ENCODE measurements around the gene GLCCI1.
"Not testable (repeated sequence)": the region's sequence is repeated elsewhere in the genome, so short reads cannot be mapped to it uniquely, and the experiment has no call there.

Gene GLCCI1

DNA sequence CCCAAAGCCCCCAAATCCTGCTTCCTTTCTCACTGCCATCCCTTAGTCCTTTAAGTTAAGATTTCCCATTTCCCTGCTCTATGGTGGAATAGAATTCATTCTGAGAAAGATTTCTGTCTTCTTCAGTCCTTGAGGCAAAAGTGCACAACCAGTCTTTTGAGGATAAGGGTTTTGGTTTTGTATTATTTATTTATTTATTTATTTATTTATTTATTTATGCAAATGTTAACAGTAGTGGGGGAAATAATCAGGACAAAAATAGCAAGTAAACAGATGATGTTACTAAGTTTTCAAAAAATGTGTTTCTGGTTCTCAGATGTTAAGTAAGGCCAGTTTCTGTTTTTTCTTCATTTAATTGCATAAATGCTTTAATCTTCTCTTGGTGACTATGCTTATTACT, 84.2 kb downstream of the GLCCI1 start:
- DNase-seq, result no peak

- DNase-seq, result no peak
These were observed 87.8 kb downstream of the GLCCI1 start for GRCh38 chr7:8056439-8056838.

DNA sequence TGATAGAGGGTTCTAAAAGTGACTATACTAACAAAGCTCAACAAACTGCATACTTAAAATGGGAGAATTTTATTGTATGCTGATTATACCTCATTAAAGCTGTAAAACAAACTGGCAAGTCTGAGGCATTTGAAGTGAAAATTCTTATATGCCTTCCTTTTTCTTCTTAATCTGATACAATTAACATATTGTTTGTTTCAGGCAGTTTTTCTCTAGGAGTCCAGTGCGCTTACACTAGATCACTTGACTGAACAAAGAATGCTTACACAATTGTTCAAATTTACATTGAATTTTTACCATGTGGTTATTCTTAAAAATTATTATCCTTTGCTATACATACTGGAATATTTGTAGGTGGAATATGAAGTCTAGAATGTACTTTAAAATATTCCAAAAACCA, 89.0 kb downstream of the GLCCI1 start:
- no peak for DNase-seq

DNA sequence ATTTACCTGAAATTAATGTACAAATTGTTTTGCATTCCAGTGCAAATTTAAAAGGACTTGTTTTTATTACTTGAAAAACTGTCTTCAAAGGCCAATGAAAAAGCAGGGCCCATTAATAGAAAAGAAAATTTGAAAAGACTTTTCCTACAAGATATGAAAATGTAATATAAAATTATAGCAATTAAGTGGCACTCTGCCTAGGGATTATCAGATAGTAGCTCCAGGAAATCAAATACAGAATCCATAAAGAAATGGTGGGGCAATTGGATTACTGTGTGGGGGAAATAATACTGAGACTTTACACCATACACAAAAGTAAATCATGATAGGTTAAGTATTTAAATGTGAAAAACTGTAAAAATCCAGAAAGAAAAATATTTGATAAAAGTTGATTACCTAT, 89.7 kb downstream of the GLCCI1 start:
- DNase-seq, result no peak

DNA sequence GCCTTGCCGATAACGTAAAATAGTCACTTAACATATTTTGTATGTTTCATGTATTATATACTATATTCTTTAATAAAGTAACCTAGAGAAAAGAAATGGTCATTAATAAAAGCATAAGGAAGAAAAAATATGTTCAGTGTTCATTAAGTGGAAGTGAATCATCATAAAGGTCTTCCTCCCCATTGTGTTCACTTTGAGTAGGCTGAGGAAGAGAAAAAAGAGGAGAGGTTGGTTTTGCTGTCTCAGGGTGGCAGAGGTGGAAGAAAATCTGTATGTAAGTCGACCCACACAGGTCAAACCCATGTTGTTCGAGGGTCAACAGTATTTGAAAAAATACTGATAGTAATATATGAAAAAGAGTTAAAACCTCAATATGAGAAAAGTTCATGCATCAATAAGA, 90.3 kb downstream of the GLCCI1 start:
- no peak for DNase-seq

DNA sequence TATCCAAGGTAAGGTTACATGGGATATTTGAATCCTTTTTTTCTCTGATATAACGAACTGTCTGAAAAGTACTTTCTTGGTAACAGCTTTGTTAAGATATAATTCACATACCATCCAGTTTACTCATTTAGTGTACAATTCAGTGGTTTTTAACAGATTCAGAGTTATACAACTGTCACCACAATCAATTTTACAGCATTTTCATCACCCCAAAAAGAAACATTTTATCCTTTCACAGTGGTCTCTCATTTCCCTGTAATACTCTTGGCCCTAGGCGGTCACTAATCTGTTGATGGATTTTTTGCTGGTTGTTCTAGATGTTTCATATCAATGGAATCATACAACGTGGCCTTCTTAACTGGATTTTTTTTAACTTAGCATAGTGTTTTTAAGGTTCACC, 91.6 kb downstream of the GLCCI1 start:
- DNase-seq, result no peak

DNA sequence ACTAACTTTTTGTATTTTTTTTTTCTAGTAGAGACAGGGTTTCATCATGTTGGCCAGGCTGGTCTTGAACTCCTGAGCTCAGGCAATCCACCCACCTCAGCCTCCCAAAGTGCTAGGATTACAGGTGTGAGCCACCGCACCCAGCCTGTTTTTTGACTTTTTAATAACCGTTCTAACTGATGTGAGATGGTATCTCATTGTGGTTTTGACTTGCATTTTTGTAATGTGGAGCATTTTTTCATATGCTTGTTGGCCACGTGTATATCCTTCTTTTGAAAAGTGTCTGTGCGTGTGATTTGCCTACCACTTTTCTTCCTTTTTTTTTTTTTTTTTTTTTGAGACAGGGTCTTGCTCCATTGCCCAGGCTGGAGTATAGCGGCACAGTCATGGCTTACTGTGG, 94.7 kb downstream of the GLCCI1 start:
- DNase-seq, result not testable (repeated sequence)

GRCh38 chr7:8063706-8064297, 95.2 kb downstream of the GLCCI1 start:
- peak; percentile 19 for DNase-seq

DNA sequence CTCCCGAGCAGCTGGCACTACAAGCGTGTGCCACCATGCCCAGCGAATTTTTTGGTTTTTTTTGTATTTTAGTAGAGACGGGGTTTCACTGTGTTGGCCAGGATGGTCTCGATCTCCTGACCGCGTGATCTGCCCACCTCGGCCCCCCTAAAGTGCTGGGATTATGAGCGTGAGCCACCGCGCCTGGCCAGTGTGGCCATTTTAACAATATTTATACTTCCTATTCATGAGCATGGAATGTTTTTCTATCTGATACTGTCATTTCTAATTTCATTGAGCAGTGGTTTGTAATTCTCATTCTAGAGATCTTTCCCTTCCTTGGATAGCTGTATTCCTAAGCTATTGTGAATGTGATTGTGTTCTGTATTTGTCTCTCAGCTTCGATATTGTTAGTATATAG, 96.2 kb downstream of the GLCCI1 start:
- no peak for DNase-seq

GRCh38 chr7:8065356-8065813, 96.8 kb downstream of the GLCCI1 start:
- DNase-seq, result no peak

DNA sequence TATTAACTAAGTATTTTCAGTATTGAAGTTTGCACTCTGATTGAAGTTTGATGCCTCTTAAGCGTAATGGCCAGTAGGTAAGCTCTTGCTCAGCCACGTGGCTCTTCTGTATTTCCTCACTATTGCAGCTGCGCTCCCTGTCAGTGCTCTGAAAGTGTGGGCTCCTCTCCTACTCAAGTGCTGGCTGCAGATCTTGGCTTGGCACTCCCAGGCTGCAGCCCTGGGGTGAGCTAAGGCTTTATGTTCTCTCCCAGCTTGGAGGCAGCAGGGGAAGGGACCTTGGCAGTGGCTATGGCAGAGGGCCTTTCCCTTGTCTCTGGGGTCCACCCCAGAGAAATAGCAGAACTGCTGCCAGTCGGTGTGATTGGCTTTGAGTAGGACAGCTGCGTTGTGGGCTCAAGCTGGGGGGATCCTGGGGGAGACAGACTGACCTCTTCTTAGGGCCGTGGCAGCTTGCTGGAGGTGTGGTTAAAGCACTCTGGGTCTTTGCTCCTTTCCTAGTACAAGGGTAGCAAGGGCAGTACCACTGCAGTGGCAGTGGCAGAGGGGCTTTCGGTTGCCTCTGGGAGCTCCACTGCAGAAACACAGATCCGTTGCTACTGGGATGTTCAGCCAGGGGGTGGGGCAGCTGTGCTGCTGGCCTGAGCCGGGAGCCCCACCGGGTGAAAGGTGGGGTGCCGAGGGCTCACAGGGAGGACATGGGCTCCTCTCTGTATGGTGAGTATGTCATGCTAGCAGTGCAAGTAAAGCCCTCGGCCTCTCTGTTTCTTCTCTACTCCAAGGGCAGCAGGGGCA, 100.5 kb downstream of the GLCCI1 start:
- no peak for DNase-seq

DNA sequence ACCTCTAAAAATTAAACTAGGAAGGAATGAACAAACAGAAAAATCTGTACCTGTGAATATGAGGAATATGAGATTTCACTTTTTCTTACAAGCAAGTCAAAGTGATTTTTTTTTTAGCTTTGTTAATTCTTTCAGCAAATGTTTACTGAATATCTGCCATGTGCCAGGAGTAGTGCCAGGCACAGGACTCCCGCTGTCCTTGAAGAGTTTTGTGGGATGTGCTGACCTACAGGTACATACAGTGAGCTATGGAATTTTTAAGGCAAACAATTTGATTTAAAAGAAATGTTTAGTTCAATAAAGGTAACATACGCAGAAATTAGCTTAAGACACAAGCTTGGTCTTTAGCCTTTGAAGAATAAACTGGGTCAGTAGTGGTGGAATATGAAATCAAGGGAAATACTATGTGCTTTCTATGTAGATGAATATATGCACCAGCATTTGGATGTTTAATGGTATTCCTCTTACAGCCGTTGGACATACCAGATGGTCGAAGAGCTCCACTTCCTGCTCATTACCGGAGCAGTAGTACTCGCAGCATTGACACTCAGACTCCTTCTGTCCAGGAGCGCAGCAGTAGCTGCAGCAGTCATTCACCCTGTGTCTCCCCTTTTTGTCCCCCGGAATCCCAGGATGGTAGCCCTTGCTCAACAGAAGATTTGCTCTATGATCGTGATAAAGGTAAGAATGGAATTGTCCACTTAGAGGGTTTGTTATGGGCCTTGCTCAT, 102.0 kb downstream of the GLCCI1 start:
- DNase-seq, result no peak

DNA sequence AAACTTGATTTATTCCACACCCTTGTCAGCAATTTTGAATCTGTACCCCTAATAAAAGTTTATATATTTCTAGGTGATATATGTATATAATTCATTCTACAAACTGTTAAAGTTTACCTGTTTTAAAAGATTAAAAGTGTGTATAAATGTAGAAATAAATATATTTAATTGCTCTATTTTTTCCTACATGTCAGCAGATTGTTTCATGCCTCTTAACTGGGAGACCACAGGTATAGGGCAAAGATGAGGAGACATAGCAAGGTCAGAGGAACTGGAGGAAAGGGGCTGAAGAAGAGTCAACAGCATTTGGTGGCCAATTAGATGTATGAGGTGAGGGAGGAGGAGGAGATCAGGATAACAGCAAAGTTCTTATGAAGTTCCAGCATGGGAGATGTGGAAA, 109.8 kb downstream of the GLCCI1 start:
- no peak for DNase-seq

DNA sequence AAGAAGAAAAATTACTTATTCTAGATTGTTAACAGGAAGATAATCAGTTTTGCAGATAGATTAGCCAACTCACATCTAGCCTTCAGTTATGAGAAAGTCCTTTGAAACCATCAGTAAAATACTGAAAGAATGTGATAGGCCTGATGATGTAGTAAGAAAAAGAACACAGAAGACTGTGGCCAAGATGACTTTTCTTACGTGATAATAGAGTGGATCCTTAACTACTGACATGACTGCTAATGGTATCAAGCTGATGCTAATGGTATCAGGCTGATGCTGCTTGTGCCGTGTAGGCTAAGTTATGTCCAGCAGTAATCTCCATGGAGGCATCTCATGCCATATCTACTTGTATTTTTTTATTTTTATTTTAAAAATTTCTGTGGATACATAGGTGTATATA, 114.2 kb downstream of the GLCCI1 start:
- no peak for DNase-seq

GRCh38 chr7:8084836-8085235, 116.2 kb downstream of the GLCCI1 start:
- peak; percentile 52 for DNase-seq

GRCh38 chr7:8085420-8085819, 116.8 kb downstream of the GLCCI1 start:
- DNase-seq, result no peak

GRCh38 chr7:8086239-8086638, 117.6 kb downstream of the GLCCI1 start:
- no peak for DNase-seq

DNA sequence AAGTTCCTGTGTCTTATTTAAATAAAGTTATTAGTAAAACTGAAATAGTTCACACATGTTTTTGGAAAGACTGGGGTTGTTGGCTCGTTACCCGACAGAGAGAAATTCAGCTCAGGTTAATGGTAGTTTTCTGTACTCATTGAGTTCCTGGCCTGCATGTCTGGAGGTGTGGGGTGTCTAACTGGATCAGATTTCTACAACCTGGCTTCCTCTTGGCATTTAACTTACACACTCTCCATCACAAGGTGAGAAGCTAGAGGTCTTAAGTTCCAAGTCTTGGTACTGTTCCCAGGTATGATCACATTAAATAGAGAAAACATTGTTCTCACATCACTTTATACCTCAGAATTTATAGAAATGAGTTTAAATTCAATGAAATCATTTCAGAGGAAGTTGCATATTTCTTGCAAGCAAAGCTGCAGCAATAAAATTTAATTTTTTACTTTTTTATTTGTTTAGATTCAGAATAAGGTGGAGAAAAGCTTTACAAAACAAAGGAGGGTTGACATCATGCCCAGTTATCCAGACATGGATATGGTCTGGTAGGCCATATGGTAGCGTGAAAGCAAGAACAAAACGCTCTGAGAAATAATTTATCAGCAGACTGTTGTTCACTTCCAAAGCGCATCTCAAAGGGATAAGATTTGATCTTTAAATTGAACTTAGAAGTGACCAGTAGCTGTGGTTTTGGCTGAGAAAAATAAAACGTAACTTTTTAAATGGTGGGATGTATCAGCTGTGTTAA, 120.6 kb downstream of the GLCCI1 start:
- no peak for DNase-seq

GRCh38 chr7:8092140-8092539, 123.5 kb downstream of the GLCCI1 start:
- no peak for DNase-seq

DNA sequence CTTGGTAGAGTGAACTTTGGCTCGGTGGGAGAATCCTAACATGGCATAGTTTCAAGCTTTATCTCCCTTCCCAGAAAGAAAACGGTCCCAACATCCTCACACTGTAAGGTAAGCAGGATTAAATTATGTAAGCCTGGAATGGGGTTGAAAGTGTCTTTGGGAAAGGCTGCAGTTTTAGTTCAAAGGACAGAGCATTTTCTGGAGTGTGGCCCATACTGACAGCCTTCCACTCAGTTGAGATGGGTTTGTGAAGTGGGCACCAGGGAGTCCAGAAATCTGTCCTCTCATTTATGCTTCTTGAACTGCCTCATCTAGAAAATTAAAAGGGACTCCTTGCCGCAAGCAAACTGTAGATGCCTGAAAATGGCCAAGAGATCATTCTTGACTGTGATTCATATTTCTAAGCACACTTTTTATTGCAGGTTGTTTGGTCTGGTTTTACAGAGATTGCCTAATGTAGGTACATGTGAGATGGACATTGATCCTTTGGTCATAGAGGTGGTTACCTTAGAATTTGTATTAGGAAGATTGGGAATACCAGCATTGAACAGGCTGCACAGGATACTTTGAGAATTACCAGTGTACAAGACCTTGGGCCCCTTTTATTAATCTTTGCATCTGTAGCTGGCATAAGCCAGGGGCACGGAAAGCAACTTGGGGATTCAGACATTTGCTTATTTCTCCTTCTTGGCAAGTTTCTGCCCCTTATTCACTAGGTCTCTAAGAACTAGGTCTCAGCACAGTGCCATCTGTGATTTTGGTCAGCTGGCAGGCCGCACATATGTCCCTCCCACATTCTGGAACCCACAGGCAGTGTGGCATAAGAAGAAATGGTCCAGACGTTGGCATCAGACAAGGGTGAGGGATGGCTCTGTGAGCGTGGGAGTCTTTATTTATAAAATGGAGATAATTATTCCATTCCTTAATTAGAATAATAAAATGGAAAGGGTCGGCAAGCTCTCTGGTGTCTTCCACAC, 125.9 kb downstream of the GLCCI1 start:
- DNase-seq, result no peak

- DNase-seq, result not testable (repeated sequence)
These were observed 132.7 kb downstream of the GLCCI1 start for GRCh38 chr7:8101292-8101691.

DNA sequence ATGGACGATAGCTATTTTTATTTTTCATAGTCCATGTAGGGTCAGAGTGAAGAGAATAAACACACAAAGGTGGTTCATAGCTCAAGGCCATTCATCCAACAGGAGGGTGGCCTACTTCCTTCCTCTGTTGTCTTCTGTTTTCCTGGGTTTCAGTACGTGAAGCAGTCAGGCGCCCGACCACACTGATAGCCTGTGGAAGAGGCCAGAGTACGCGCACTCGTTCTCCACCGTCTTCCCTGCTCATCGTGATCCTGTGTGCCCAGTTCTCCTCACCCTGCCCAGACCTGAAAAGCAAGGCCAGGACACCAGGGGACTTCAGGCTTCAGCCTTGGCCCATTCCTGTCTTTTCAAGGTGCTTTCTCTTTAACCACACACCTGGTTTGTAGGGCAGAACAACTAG, 134.7 kb downstream of the GLCCI1 start:
- no peak for DNase-seq

Measured in DMS153 (cell line).